H1 (cell line): ENCODE results near the gene SDSL. TPM values are rescaled to one million over a fixed set of nuclear protein-coding genes. Genes with fewer than 3 reads are reported as not detected.

ENCODE experiments used
- BCL11A ChIP-seq, 2 experiments: IDR thresholded peaks; one replicate each; pipeline ENCODE4 v1.6.1; 2011; ENCODE audit warnings: low read depth in 2 of 2, low read length in 2 of 2, mild to moderate bottlenecking in 2 of 2
- CBX5 ChIP-seq: fragments of 300-800, 300-1000 bp; sonication (generic); IDR thresholded peaks from 2 replicates; pipeline ENCODE4 v1.7.1; 2016; ENCODE audit warnings: antibody characterized with exemption, low read length, low read depth
- EP300 ChIP-seq, 2 experiments: IDR thresholded peaks; 1 replicate in 1 of 2; 2 replicates in 1 of 2; pipeline ENCODE4 v1.6.1; 2011 to 2012; ENCODE audit warnings: low read depth in 2 of 2, low read length in 2 of 2, mild to moderate bottlenecking in 2 of 2, borderline replicate concordance in 1 of 2, inconsistent platforms in 1 of 2, moderate library complexity in 1 of 2
- GTF2F1 ChIP-seq: IDR thresholded peaks from 2 replicates; pipeline ENCODE4 v1.6.1; 2012; ENCODE audit warnings: low read depth, low read length, improper control_type of control experiment, borderline replicate concordance
- KDM5A ChIP-seq: fragments of 200-600 bp; IDR thresholded peaks from 2 replicates; pipeline ENCODE4 v1.7.1; 2012; ENCODE audit warnings: mild to moderate bottlenecking, low read length, inconsistent platforms, mixed read lengths
- PHF8 ChIP-seq: fragments of 200-600 bp; sonication (generic); conservative IDR thresholded peaks from 2 replicates; pipeline ENCODE4 v1.7.1; 2012; ENCODE audit warnings: low read depth, mild to moderate bottlenecking, inconsistent platforms, low read length, moderate library complexity
- POLR2A ChIP-seq, 2 experiments: IDR thresholded peaks; 1 replicate in 1 of 2; 2 replicates in 1 of 2; pipeline ENCODE4 v1.6.1; 2011; ENCODE audit warnings: low read depth in 2 of 2, low read length in 2 of 2, mild to moderate bottlenecking in 2 of 2; ENCODE audit errors: control extremely low read depth in 1 of 2
- RNF2 ChIP-seq: fragments of 200-900, 300-1000 bp; sonication (generic); IDR thresholded peaks from 2 replicates; pipeline ENCODE4 v1.7.1; 2016; ENCODE audit warnings: borderline replicate concordance, low read depth, mild to moderate bottlenecking, antibody characterized with exemption, low read length; ENCODE audit not compliant: poor library complexity, severe bottlenecking; ENCODE audit errors: missing control alignments
- SIX5 ChIP-seq: IDR thresholded peaks from 2 replicates; pipeline ENCODE4 v1.6.1; 2011; ENCODE audit warnings: mild to moderate bottlenecking, low read depth, low read length
- SP2 ChIP-seq: IDR thresholded peaks from 2 replicates; pipeline ENCODE4 v1.6.1; 2012; ENCODE audit warnings: mild to moderate bottlenecking, low read length, inconsistent platforms
- SP4 ChIP-seq: IDR thresholded peaks from 2 replicates; pipeline ENCODE4 v1.6.1; 2012; ENCODE audit warnings: low read length, inconsistent platforms
- TCF12 ChIP-seq: IDR thresholded peaks from 2 replicates; pipeline ENCODE4 v1.6.1; 2011; ENCODE audit warnings: low read depth, mild to moderate bottlenecking, low read length
- TEAD4 ChIP-seq: IDR thresholded peaks from 2 replicates; pipeline ENCODE4 v1.6.1; 2012; ENCODE audit warnings: low read depth, low read length, inconsistent platforms, mixed read lengths
- YY1 ChIP-seq: IDR thresholded peaks from 2 replicates; pipeline ENCODE4 v1.6.1; 2011; ENCODE audit warnings: low read depth, mild to moderate bottlenecking, low read length
- polyA plus RNA-seq, 7 experiments: library from polyadenylated mRNA; depleted of rRNA in 3 of 7; stranded (reverse) in 5 of 7; unstranded in 2 of 7; fragments of >200 nt in 5 of 7; fragments of 200-250 nt in 2 of 7; gene quantifications; 1 replicate in 5 of 7; 2 replicates in 1 of 7; 4 replicates in 1 of 7; pipeline versions ENCODE4 v1.2.1 to v1.2.3, GENCODE V29; 2011 to 2013; ENCODE audit warnings: missing spikeins in 2 of 7, mixed read lengths in 2 of 7
- total RNA-seq: library from RNA; stranded (reverse); fragmentation: NEBNext Ultra II Directional; extraction: Animal tissue kit (Norgen Biotek cat#: 25700); gene quantifications from 2 replicates; pipeline ENCODE4 v1.2.1, GENCODE V29; 2021
- TF ChIP-seq, protein P1 (sequence below): IDR thresholded peaks from 2 replicates; pipeline ENCODE4 v1.6.1; 2012; ENCODE audit warnings: low read length, inconsistent platforms

Gene SDSL
- total and polyA plus RNA-seq, 2 of the 8 experiments (the other 6 are each of a cell fraction or from before 2014, with no cell fraction given), result 0.69 to 1.3 TPM

DNA sequence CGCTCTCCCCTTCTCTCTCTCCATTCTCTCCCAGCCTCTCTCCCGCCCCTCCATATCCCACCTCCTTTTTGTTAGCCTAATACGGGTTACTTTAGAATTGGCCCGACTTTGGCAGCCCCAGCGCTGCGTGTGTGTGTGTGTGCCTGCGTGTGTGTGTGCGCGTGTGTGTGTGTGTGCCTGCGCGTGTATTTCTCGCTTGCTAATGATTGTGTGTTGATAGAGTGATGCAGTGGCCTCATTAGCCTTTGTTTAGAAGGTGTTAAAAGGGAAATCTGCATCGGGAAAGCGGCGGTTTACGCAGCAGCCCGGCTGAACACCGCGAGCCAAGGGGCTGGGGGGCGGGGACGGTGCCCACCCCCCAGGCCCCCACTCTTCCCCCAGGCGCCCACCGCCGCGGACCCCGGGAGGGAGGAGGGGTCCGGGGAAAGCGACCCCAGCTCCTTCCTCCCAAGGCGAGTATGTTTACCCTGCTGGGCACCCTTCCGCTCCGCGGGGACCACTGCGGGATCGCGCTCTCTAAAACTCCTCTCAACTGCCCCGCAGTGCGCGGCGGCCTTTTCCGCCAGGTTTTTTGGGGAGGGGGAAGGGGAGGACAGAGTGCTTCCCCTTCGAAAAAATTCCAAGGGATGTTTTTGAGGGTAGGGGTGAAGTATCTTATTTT, 56.3 kb downstream of the SDSL start (continued):
- no peak for TF ChIP-seq YY1
- TF ChIP-seq SP4, result no peak
- no peak for TF ChIP-seq PHF8
- TF ChIP-seq TEAD4, result peak; percentile 5; the same call in 1 of the 2 replicates
- TF ChIP-seq EP300 (IDR thresholded peaks at IDR 0.05; ENCODE audit: borderline replicate concordance in 1 of 2, low read depth in 2 of 2, low read length in 2 of 2), result no peak
- no peak for TF ChIP-seq POLR2A (IDR thresholded peaks at IDR 0.05; ENCODE audit: control extremely low read depth in 1 of 2, low read depth in 2 of 2, low read length in 2 of 2)
- TF ChIP-seq GTF2F1, result no peak
- TF ChIP-seq RNF2, result no peak
- no peak for TF ChIP-seq CBX5
- 0 out of 2 replicates have a peak, but pooled peaks have one; percentile 13 for TF ChIP-seq TCF12
- TF ChIP-seq KDM5A, result no peak
- TF ChIP-seq, protein P1, sequence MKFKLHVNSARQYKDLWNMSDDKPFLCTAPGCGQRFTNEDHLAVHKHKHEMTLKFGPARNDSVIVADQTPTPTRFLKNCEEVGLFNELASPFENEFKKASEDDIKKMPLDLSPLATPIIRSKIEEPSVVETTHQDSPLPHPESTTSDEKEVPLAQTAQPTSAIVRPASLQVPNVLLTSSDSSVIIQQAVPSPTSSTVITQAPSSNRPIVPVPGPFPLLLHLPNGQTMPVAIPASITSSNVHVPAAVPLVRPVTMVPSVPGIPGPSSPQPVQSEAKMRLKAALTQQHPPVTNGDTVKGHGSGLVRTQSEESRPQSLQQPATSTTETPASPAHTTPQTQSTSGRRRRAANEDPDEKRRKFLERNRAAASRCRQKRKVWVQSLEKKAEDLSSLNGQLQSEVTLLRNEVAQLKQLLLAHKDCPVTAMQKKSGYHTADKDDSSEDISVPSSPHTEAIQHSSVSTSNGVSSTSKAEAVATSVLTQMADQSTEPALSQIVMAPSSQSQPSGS, result no peak
- TF ChIP-seq SP2, result no peak
- no peak for TF ChIP-seq BCL11A (IDR thresholded peaks at IDR 0.05; ENCODE audit: low read depth in 2 of 2, low read length in 2 of 2)
- TF ChIP-seq SIX5, result no peak
